GM12878 (cell line): ENCODE data around the gene FAM229A. TPM values are rescaled to one million over a fixed set of nuclear protein-coding genes. Genes with fewer than 3 reads are reported as not detected.

Experiments
- ATAC-seq: fragments of 200-7000 bp; cut with Tn5 transposase; 3 replicates; pipeline ENCODE4 v1.9.1; 2020; ENCODE audit warnings: mild to moderate bottlenecking, moderate library complexity
- BruUV-seq: library from RNA; stranded (reverse); fragments of 400-500 nt; replicated peaks from 2 replicates; lab custom pipeline; 2021; lab: Mats Ljungman, UMichigan
- CTCF ChIA-PET: fragments of 300-600 bp; sonication (Branson Sonifier 250); formaldehyde crosslinking; extraction: SDS; loops from one replicate; lab custom pipeline; 2021; ENCODE audit warnings: inconsistent platforms; lab: Yijun Ruan, JAX
- POLR2A ChIA-PET: fragments of 350-600 bp; formaldehyde crosslinking; extraction: SDS; loops from one replicate; lab custom pipeline; 2021; ENCODE audit warnings: inconsistent platforms; lab: Charles Lee
- RAD21 ChIA-PET: fragments of 300-600 bp; sonication (Branson Sonifier 250); formaldehyde crosslinking; loops from one replicate; lab custom pipeline; 2023; ENCODE audit warnings: antibody characterized with exemption; ENCODE audit not compliant: unreplicated experiment; lab: Charles Lee
- SMC1A ChIA-PET: fragments of 300-600 bp; sonication (Branson Sonifier 250); formaldehyde crosslinking; loops from one replicate; lab custom pipeline; 2023; ENCODE audit not compliant: unreplicated experiment, uncharacterized antibody; lab: Charles Lee
- DNase-seq: peaks from one replicate; pipeline ENCODE4 v3.0.0-alpha.2; 2011; ENCODE audit warnings: low read depth, low spot score
- FAIRE-seq: peaks from 3 replicates; lab custom pipeline; 2011; peaks lifted over from hg19 to GRCh38; lab: Jason Lieb, UNC
- H2AFZ ChIP-seq: 2 replicates; pipeline ENCODE4 v1.6.0; 2011; ENCODE audit warnings: low read depth, low read length, control low read depth; ENCODE audit not compliant: control insufficient read depth
- H3K27ac ChIP-seq: 2 replicates; pipeline ENCODE4 v1.5.1; 2011; ENCODE audit warnings: control low read depth; ENCODE audit not compliant: control insufficient read depth, insufficient read depth
- H3K27me3 ChIP-seq, 2 experiments: replicated peaks in 1 of 2; 2 replicates each; pipeline versions ENCODE4 v1.6.0 to v1.6.1; 2011; ENCODE audit warnings: low read length in 1 of 2; ENCODE audit not compliant: control insufficient read depth in 2 of 2, insufficient read depth in 2 of 2
- H3K36me3 ChIP-seq, 2 experiments: 2 replicates each; pipeline ENCODE4 v1.5.1; 2011; ENCODE audit warnings: low read length in 1 of 2; ENCODE audit not compliant: control insufficient read depth in 2 of 2, insufficient read depth in 2 of 2
- H3K4me1 ChIP-seq: 2 replicates; pipeline ENCODE4 v1.6.1; 2011; ENCODE audit warnings: mild to moderate bottlenecking, low read length, moderate library complexity, mixed read lengths; ENCODE audit not compliant: control insufficient read depth, insufficient read depth
- H3K4me2 ChIP-seq: 2 replicates; pipeline ENCODE4 v1.6.0; 2011; ENCODE audit warnings: control low read depth; ENCODE audit not compliant: control insufficient read depth, insufficient read depth
- H3K4me3 ChIP-seq: fragments of 200-600 bp; sonication (generic); 2 replicates; pipeline ENCODE4 v1.5.1; 2016
- H3K79me2 ChIP-seq: 2 replicates; pipeline ENCODE4 v1.6.0; 2011; ENCODE audit warnings: low read length; ENCODE audit not compliant: control insufficient read depth, insufficient read depth
- H3K9ac ChIP-seq: 2 replicates; pipeline ENCODE4 v1.8.0; 2011; ENCODE audit warnings: low read length, control low read depth, mixed read lengths; ENCODE audit not compliant: control insufficient read depth, insufficient read depth
- H3K9me3 ChIP-seq: replicated peaks from 3 replicates; pipeline ENCODE4 v1.5.1; 2011; ENCODE audit warnings: mild to moderate bottlenecking, low read length; ENCODE audit not compliant: control insufficient read depth, insufficient read depth
- H4K20me1 ChIP-seq: 2 replicates; pipeline ENCODE4 v1.6.0; 2011; ENCODE audit not compliant: control insufficient read depth, insufficient read depth
- CEBPB ChIP-seq, 2 experiments: fragments of 150-350 bp in 1 of 2; IDR thresholded peaks; 2 replicates each; pipeline ENCODE4 v1.6.1; 2012 to 2014; ENCODE audit warnings: low read depth in 2 of 2, low read length in 2 of 2, borderline replicate concordance in 1 of 2, inconsistent platforms in 1 of 2
- DPF2 ChIP-seq: fragments of 450-650 bp; IDR thresholded peaks from 2 replicates; pipeline ENCODE4 v1.6.1; 2017; ENCODE audit warnings: mild to moderate bottlenecking
- SMARCA5 ChIP-seq: fragments of 450-650 bp; IDR thresholded peaks from 2 replicates; pipeline ENCODE4 v1.6.1; 2017; ENCODE audit warnings: mild to moderate bottlenecking
- WGBS: methylation state at CpG from one replicate; pipeline ENCODE4 v1.1.6; 2016; ENCODE audit warnings: low lambda C conversion rate; ENCODE audit not compliant: insufficient replicate concordance, insufficient coverage; ENCODE audit errors: missing lambda C conversion rate; 5-methylcytosine and 5-hydroxymethylcytosine counted together
- in situ Hi-C: fragments of 300-500 bp; cut with MboI; formaldehyde crosslinking; loops from 9 replicates; pipeline ENCODE4 v1.14.3; 2018; ENCODE audit warnings: mixed read lengths
- intact Hi-C: fragments of 100-400 bp; cut with micrococcal nuclease; formaldehyde crosslinking; loops from one replicate; pipeline ENCODE4 v1.14.2; 2022; ENCODE audit not compliant: unreplicated experiment
- polyA plus RNA-seq, 11 experiments: library from polyadenylated mRNA; depleted of rRNA in 4 of 11; unstranded in 6 of 11; stranded (reverse) in 5 of 11; fragments of >200 nt; fragmentation: Nextera tagmentation in 4 of 11; fragmentation: Illumina TruSeq in 1 of 11; extraction: Ambion mirVana in 4 of 11; extraction: Trizol in 1 of 11; gene quantifications; 1 replicate in 1 of 11; 2 replicates in 10 of 11; pipeline versions ENCODE4 v1.2.1 to v1.2.3, GENCODE V29; 2011 to 2016; ENCODE audit warnings: inconsistent platforms in 2 of 11, missing spikeins in 2 of 11, low read depth in 1 of 11
- total RNA-seq, 4 experiments: library from RNA; depleted of rRNA in 3 of 4; stranded (reverse); fragments of >200 nt in 3 of 4; fragmentation: Illumina TruSeq in 1 of 4; extraction: Trizol in 1 of 4; gene quantifications; 2 replicates each; pipeline versions ENCODE4 v1.2.1 to v1.2.3, GENCODE V29; 2013 to 2021

FAM229A gene
- total and polyA plus RNA-seq, 10 of the 15 experiments (the other 5 are each of a cell fraction or from before 2014, with no cell fraction given) = 0.02 to 5.3 (median 1.4) TPM; not detected in 1

GRCh38 chr1:32393832-32394140, 31.5 kb upstream of the FAM229A start:
- under 1% methylated on average over 15 of the region's 15 CpGs for WGBS
- BruUV-seq = no TSS peak
- H3K9me3 ChIP-seq = no peaks in the 10 kb centered on the region; the same call in 2 of the 3 replicates
- ChIA-PET SMC1A (interaction anchor here (1.2 to 2.0 kb wide), 7 partner anchors 9 to 178 kb away, joined by 3 to 15 read pairs (median 5); partner anchors contain the start of gene MARCKSL1), RAD21 (interaction anchor here (1.0 to 2.4 kb wide), 12 partner anchors 20 to 214 kb away, joined by 3 to 14 read pairs (median 6); partner anchors contain the start of genes CCDC28B, MARCKSL1 and TXLNA), POLR2A (interaction anchor here (1.0 to 2.1 kb wide), 9 partner anchors 43 to 213 kb away, joined by 3 to 22 read pairs (median 4); partner anchors contain the start of genes HDAC1 and MARCKSL1), CTCF (interaction anchor here (1.0 to 2.7 kb wide), 9 partner anchors 13 to 226 kb away, joined by 4 to 17 read pairs (median 6); partner anchors contain the start of gene MARCKSL1)
- peak overlapping the region; percentile 78 for H3K4me3 ChIP-seq
- peak overlapping the region; percentile 59 for H3K27ac ChIP-seq
- H3K4me2 ChIP-seq = peak overlapping the region; percentile 80
- DNase-seq (no peak), ATAC-seq (peak; percentile 56)
- peak overlapping the region; percentile 88 for H2AFZ ChIP-seq
- H3K36me3 ChIP-seq = 0 out of 4 replicates have a peak, but pooled peaks cover 0 to 11% of the 10 kb centered on the region in 2 experiments
- TF ChIP-seq DPF2 (0 out of 2 replicates have a peak, but pooled peaks have one; percentile 25), CEBPB (IDR thresholded peaks at IDR 0.05; ENCODE audit: borderline replicate concordance in 1 of 2, low read depth in 2 of 2, low read length in 2 of 2) (no peak)
- TF ChIP-seq, all 136 proteins: peak for 1
- in situ Hi-C loops (no loop called here), intact Hi-C loops (loop anchor here (2.0 kb wide), 1 partner anchor 59 kb away; no protein-coding TSS in a partner anchor)
- Histone ChIP-seq H3K79me2 (peaks cover 12% of the 10 kb centered on the region), H4K20me1 (no peaks in the 10 kb centered on the region), H3K27me3 (no peaks in the 10 kb centered on the region), H3K9ac (peak overlapping the region; percentile 82), H3K4me1 (no peaks in the 10 kb centered on the region; the same call in 1 of the 2 replicates)
- no peak for FAIRE-seq

DNA sequence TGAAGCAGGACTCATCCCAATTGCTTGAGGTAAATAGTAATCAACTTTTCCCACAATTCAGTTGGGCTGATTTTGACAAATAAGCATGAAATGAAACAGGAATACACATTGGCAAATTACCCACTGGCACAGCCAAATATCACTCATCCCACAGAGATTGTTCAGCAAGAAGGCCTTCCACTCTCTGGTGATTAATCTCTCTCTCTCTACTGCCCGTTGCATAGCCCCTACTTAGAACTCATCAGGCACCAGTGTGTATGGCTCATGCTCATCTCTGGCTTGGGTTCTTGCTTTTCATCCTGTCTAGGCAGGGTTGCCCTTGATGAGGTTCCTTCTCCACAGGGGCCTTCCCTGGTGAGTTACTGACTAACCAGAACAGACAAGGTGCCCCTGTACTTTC, 30.9 kb upstream of the FAM229A start:
- ATAC-seq = no peak
- in situ Hi-C loops (no loop called here), intact Hi-C loops (no loop called here)
- Histone ChIP-seq H3K4me3 (peak overlapping the region; percentile 78), H3K9ac (no peak overlapping the region; the same call in 1 of the 2 replicates), H3K4me2 (peak overlapping the region; percentile 80), H3K79me2 (peaks cover 12% of the 10 kb centered on the region), H3K27ac (no peak overlapping the region), H3K36me3 (peaks cover 0 to 15% of the 10 kb centered on the region in 2 experiments; a peak in 1 of 4 replicates)
- SMC1A ChIA-PET = interaction anchor here (2.0 kb wide), 1 partner anchor 56 kb away, joined by 15 read pairs; the partner anchor contains the start of gene MARCKSL1
- TSS peak; percentile 75 for BruUV-seq
- RAD21 ChIA-PET = interaction anchor here (1.6 to 2.4 kb wide), 2 partner anchors 39 to 178 kb away, joined by 3 to 9 read pairs; no protein-coding TSS in a partner anchor
- FAIRE-seq = no peak
- CTCF ChIA-PET = interaction anchor here (1.0 to 2.7 kb wide), 3 partner anchors 77 to 177 kb away, joined by 3 to 15 read pairs (median 13); no protein-coding TSS in a partner anchor
- POLR2A ChIA-PET = interaction anchor here (2.0 kb wide), 1 partner anchor 60 kb away, joined by 7 read pairs; no protein-coding TSS in a partner anchor
- no peak for TF ChIP-seq SMARCA5
- TF ChIP-seq, all 136 proteins: peak for 0
- Histone ChIP-seq H4K20me1 (no peaks in the 10 kb centered on the region), H3K4me1 (no peaks in the 10 kb centered on the region; the same call in 1 of the 2 replicates), H2AFZ (no peak overlapping the region), H3K27me3 (no peaks in the 10 kb centered on the region), H3K9me3 (no peaks in the 10 kb centered on the region; the same call in 2 of the 3 replicates)
- DNase-seq = no peak
- WGBS = 0% methylated on average over 1 of the region's 1 CpG
